PC-9 (cell line): Measurements from ENCODE around the gene ZNF275. TPM values are rescaled to one million over a fixed set of nuclear protein-coding genes. Genes with fewer than 3 reads are reported as not detected.

Experiments used
- BruUV-seq: library from RNA; stranded (reverse); fragments of 400-500 nt; replicated peaks from 2 replicates; lab custom pipeline; 2021; lab: Mats Ljungman, UMichigan
- CTCF ChIA-PET: fragments of 300-600 bp; sonication (Branson Sonifier 250); formaldehyde crosslinking; loops from one replicate; lab custom pipeline; 2022; ENCODE audit warnings: antibody characterized with exemption; lab: Charles Lee
- POLR2A ChIA-PET: fragments of 300-600 bp; sonication (Branson Sonifier 250); formaldehyde crosslinking; loops from one replicate; lab custom pipeline; 2022; ENCODE audit warnings: antibody characterized with exemption; ENCODE audit not compliant: unreplicated experiment; lab: Charles Lee
- DNase-seq, 2 experiments: peaks; one replicate each; pipeline versions ENCODE4 v3.0.0 to v3.0.0-alpha.2; 2015 to 2022; ENCODE audit warnings: mixed read lengths in 1 of 2
- H2AFZ ChIP-seq: fragments of 200-600 bp; sonication (generic); 2 replicates; pipeline ENCODE4 v1.8.1; 2017; ENCODE audit warnings: antibody characterized with exemption
- H3F3A ChIP-seq: fragments of 200-600 bp; sonication (generic); 2 replicates; pipeline ENCODE4 v1.8.1; 2017; ENCODE audit warnings: antibody characterized with exemption, mild to moderate bottlenecking, low read depth; ENCODE audit not compliant: insufficient read depth
- H3K27ac ChIP-seq: fragments of 200-600 bp; sonication (generic); 2 replicates; pipeline ENCODE4 v1.6.1; 2016; ENCODE audit warnings: mixed run types
- H3K27me3 ChIP-seq: fragments of 200-600 bp; sonication (generic); 2 replicates; pipeline ENCODE4 v1.6.1; 2016; ENCODE audit warnings: low read depth, mixed run types; ENCODE audit not compliant: insufficient read depth
- H3K36me3 ChIP-seq: fragments of 200-600 bp; sonication (generic); 2 replicates; pipeline ENCODE4 v1.6.1; 2016; ENCODE audit warnings: low read depth, mixed run types
- H3K4me1 ChIP-seq: fragments of 200-600 bp; sonication (generic); replicated peaks from 2 replicates; pipeline ENCODE4 v1.6.1; 2016; ENCODE audit warnings: mixed run types; ENCODE audit not compliant: insufficient read depth
- H3K4me2 ChIP-seq: fragments of 200-600 bp; sonication (generic); 2 replicates; pipeline ENCODE4 v1.6.1; 2017; ENCODE audit warnings: mixed run types
- H3K4me3 ChIP-seq: fragments of 200-600 bp; sonication (generic); 2 replicates; pipeline ENCODE4 v1.6.1; 2016; ENCODE audit warnings: mixed run types
- H3K79me2 ChIP-seq: fragments of 200-600 bp; sonication (generic); 2 replicates; pipeline ENCODE4 v1.6.1; 2017; ENCODE audit warnings: low read depth, mixed run types
- H3K9me2 ChIP-seq: fragments of 200-600 bp; sonication (generic); 2 replicates; pipeline ENCODE4 v1.8.1; 2017; ENCODE audit warnings: mild to moderate bottlenecking; ENCODE audit not compliant: insufficient read depth
- H3K9me3 ChIP-seq: fragments of 200-600 bp; sonication (generic); 2 replicates; pipeline ENCODE4 v1.8.1; 2016; ENCODE audit warnings: low read depth; ENCODE audit not compliant: insufficient read depth
- H4K20me1 ChIP-seq: fragments of 200-600 bp; sonication (generic); 2 replicates; pipeline ENCODE4 v1.8.1; 2017; ENCODE audit not compliant: insufficient read depth
- EZH2 ChIP-seq: fragments of 200-600 bp; sonication (generic); IDR thresholded peaks from 2 replicates; pipeline ENCODE4 v1.8.0; 2017; ENCODE audit warnings: antibody characterized with exemption, low read depth
- intact Hi-C: fragments of 100-400 bp; cut with micrococcal nuclease; formaldehyde crosslinking; loops from one replicate; pipeline ENCODE4 v1.10.0; 2022; ENCODE audit not compliant: unreplicated experiment
- total RNA-seq: library from RNA; stranded (reverse); gene quantifications from 2 replicates; pipeline ENCODE4 v1.2.3, GENCODE V29; 2021
- TF ChIP-seq, protein P1 (sequence below): fragments of 200-600 bp; sonication (generic); conservative IDR thresholded peaks from 2 replicates; pipeline ENCODE4 v1.6.1; 2017; ENCODE audit warnings: mixed run types, antibody characterized with exemption, mild to moderate bottlenecking, moderate library complexity

Gene ZNF275
- total RNA-seq, 1 experiment from 2014 or later, result 7.1 TPM

DNA sequence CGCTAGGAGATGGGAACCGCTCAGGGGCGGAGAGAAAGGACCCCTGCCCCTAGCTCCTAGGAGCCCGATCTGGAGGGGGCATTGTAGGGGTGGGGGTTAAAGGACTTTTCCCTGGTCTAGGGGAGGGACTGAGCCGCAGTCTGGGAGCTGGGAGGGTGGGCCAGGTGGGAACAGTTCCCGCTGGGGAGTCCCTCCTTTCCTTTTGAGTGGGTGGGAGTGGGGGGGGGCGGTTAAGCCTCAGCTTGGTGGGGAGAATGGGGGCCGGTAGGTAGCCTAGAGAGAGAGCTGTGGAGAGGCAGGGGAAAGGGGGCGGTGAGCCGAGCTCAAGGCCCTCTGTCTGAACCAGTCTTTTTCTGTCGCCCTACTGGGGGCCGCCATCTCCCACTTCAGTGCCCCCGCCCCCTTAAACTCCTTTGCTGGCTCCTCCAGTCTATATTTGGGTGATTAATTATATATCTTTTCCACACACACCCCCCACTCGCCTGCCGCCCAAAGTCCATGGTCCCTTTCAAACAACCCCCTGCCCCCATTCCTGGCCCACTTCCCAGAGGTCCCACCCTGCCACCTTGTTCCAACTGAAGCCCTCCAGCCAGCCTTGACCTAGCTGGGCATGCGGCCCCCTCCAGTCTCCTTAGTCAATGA is 822 bp downstream of the ZNF275 start:
- no peak for DNase-seq
- Histone ChIP-seq H3K4me3 (peak overlapping the region; percentile 69), H3K9me3 (no peaks in the 10 kb centered on the region), H4K20me1 (no peaks in the 10 kb centered on the region), H3K4me2 (peak overlapping the region; percentile 78), H3K4me1 (no peaks in the 10 kb centered on the region), H3K36me3 (no peaks in the 10 kb centered on the region), H3K9me2 (no peaks in the 10 kb centered on the region), H3K79me2 (no peaks in the 10 kb centered on the region), H3F3A (no peaks in the 10 kb centered on the region), H3K27ac (no peak overlapping the region), H3K27me3 (no peaks in the 10 kb centered on the region; the same call in 1 of the 2 replicates), H2AFZ (peak overlapping the region; percentile 79)
- ChIA-PET CTCF (no interaction called here), POLR2A (interaction anchor here (0.5 to 0.6 kb wide), 2 partner anchors 30 to 265 kb away, joined by 3 to 5 read pairs; no protein-coding TSS in a partner anchor)
- intact Hi-C loops, result no loop called here
- TF ChIP-seq, protein P1, sequence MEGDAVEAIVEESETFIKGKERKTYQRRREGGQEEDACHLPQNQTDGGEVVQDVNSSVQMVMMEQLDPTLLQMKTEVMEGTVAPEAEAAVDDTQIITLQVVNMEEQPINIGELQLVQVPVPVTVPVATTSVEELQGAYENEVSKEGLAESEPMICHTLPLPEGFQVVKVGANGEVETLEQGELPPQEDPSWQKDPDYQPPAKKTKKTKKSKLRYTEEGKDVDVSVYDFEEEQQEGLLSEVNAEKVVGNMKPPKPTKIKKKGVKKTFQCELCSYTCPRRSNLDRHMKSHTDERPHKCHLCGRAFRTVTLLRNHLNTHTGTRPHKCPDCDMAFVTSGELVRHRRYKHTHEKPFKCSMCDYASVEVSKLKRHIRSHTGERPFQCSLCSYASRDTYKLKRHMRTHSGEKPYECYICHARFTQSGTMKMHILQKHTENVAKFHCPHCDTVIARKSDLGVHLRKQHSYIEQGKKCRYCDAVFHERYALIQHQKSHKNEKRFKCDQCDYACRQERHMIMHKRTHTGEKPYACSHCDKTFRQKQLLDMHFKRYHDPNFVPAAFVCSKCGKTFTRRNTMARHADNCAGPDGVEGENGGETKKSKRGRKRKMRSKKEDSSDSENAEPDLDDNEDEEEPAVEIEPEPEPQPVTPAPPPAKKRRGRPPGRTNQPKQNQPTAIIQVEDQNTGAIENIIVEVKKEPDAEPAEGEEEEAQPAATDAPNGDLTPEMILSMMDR, result no peak
- TF ChIP-seq EZH2, result no peak
- BruUV-seq, result no TSS peak

DNA sequence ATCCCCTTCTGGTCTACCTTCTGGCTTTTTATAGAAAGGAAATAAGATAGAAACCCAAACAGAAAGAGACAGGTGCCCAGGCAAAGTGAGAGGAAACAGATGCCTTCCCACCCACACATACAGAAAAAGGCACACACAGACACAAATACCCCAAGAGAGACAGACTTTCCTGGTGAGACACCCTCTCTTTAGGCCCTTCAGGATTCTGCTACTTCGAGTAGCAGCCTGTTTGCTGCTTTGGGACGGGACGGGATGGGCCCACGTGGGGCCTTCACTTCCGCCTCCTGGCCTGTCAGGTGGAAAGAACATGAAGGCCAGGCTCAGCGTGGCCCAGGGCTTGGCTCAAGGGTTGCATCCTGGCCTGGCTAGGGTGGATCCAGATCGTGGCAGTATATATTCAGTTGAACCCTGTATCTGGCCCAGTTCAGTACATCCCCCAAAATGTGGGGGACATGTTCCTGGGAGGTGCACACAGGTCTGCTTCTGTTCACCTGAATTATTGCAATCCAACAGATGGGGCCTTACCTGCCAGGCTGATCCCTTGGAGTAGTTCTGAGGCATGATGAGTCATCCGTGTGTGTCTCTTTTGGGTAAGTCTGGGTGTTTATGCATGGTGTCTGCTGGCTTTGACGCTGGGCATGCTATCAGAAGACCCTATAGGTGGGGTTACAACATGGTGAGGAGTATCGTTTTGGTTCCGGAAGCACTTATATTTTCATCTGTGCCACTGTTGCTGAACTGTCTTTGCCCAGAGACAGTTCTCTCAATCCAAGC is 2.4 kb downstream of the ZNF275 start:
- no peaks in the 10 kb centered on the region for H3K27me3 ChIP-seq
- H4K20me1 ChIP-seq, result no peaks in the 10 kb centered on the region
- intact Hi-C loops, result no loop called here
- DNase-seq, result no peak
- no TSS peak for BruUV-seq
- H3K9me2 ChIP-seq, result no peaks in the 10 kb centered on the region
- no peaks in the 10 kb centered on the region for H3K79me2 ChIP-seq
- ChIA-PET CTCF (interaction anchor here (0.5 kb wide), 1 partner anchor 343 kb away, joined by 10 read pairs; no protein-coding TSS in a partner anchor), POLR2A (no interaction called here)
- H3K4me2 ChIP-seq, result no peak overlapping the region
- no peaks in the 10 kb centered on the region for H3K9me3 ChIP-seq
- no peak overlapping the region for H3K27ac ChIP-seq
- H3F3A ChIP-seq, result no peaks in the 10 kb centered on the region
- no peak overlapping the region for H2AFZ ChIP-seq
- H3K36me3 ChIP-seq, result no peaks in the 10 kb centered on the region
- H3K4me3 ChIP-seq, result no peak overlapping the region
- H3K4me1 ChIP-seq, result no peaks in the 10 kb centered on the region
- no peak for TF ChIP-seq EZH2
- TF ChIP-seq, protein P1, result no peak

DNA sequence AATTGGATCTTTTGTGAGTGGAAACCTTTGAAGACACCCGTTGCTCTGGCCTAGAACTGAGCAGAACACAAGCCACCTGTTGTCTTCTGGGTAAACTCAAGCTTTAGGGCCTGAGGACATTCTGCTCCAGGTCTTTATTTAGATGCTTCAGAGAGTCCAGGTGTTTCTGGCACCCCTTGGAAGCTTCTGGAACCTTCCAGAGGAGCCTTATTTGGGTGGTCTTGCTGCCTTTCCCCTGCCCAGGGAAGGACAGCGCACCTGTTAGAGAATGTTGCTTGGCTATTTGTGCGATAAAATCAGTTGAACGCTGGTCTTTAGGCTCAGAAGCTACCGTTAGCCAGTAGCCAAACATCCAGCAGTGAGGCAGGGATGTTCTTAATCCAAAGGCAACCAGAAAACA is 3.0 kb downstream of the ZNF275 start:
- no peak overlapping the region for H3K27ac ChIP-seq
- H3K27me3 ChIP-seq, result no peaks in the 10 kb centered on the region
- no peaks in the 10 kb centered on the region for H3K79me2 ChIP-seq
- H4K20me1 ChIP-seq, result no peaks in the 10 kb centered on the region
- H2AFZ ChIP-seq, result no peak overlapping the region
- BruUV-seq, result no TSS peak
- TF ChIP-seq, protein P1, result no peak
- no peak for TF ChIP-seq EZH2
- H3K9me3 ChIP-seq, result no peaks in the 10 kb centered on the region
- no peaks in the 10 kb centered on the region for H3F3A ChIP-seq
- CTCF ChIA-PET, result no interaction called here
- intact Hi-C loops, result no loop called here
- H3K4me2 ChIP-seq, result no peak overlapping the region
- DNase-seq, result no peak
- POLR2A ChIA-PET, result no interaction called here
- H3K9me2 ChIP-seq, result no peaks in the 10 kb centered on the region
- no peaks in the 10 kb centered on the region for H3K4me1 ChIP-seq
- H3K4me3 ChIP-seq, result no peak overlapping the region
- H3K36me3 ChIP-seq, result no peaks in the 10 kb centered on the region
